Heart right ventricle (tissue), 16 donors: ENCODE data around the gene CACNA1C. TPM values are rescaled to one million over a fixed set of nuclear protein-coding genes. Genes with fewer than 3 reads are reported as not detected.

Source experiments
- ATAC-seq, 8 donors: fragments of 200-7000 bp; cut with Tn5 transposase; one replicate each; pipeline ENCODE4 v1.9.1; 2020; ENCODE audit warnings: mild to moderate bottlenecking in 8 of 8, moderate library complexity in 8 of 8, moderate number of reproducible peaks in 1 of 8
- DNase-seq, 2 donors: peaks; one replicate each; pipeline ENCODE4 v3.0.0-alpha.2; 2020
- H3K27ac ChIP-seq, 10 donors: fragments of 200-600 bp; sonication (generic) in 2 of 10; one replicate each; pipeline versions ENCODE4 v1.5.0 to v1.8.0; 2020 to 2022; ENCODE audit warnings: mild to moderate bottlenecking in 3 of 10
- H3K27me3 ChIP-seq, 7 donors: fragments of 200-600 bp; one replicate each; pipeline ENCODE4 v1.8.0; 2021 to 2022; ENCODE audit warnings: mild to moderate bottlenecking in 2 of 7
- H3K36me3 ChIP-seq, 9 donors: fragments of 200-600 bp; sonication (generic) in 1 of 9; one replicate each; pipeline versions ENCODE4 v1.5.0 to v1.8.0; 2020 to 2022; ENCODE audit warnings: mild to moderate bottlenecking in 2 of 9
- H3K4me1 ChIP-seq, 9 donors: fragments of 200-600 bp; sonication (generic) in 1 of 9; one replicate each; pipeline versions ENCODE4 v1.5.0 to v1.8.0; 2020 to 2022; ENCODE audit warnings: mild to moderate bottlenecking in 4 of 9
- H3K4me3 ChIP-seq, 10 donors: fragments of 200-600 bp; sonication (generic) in 2 of 10; one replicate each; pipeline versions ENCODE4 v1.5.0 to v1.8.0; 2020 to 2022; ENCODE audit warnings: mild to moderate bottlenecking in 7 of 10, moderate library complexity in 2 of 10
- H3K9me3 ChIP-seq, 11 donors: fragments of 200-600 bp in 10 of 11; sonication (generic) in 2 of 11; one replicate each; pipeline versions ENCODE4 v1.5.0 to v1.8.0; 2013 to 2022; ENCODE audit warnings: mild to moderate bottlenecking in 2 of 11, control low read depth in 1 of 11, moderate library complexity in 1 of 11
- CTCF ChIP-seq, 9 donors: fragments of 200-600 bp; sonication (generic) in 2 of 9; IDR thresholded peaks; one replicate each; pipeline versions ENCODE4 v1.5.0 to v1.8.0; 2021 to 2022; ENCODE audit warnings: antibody characterized with exemption in 9 of 9, mild to moderate bottlenecking in 5 of 9, moderate library complexity in 1 of 9
- WGBS, 2 donors: extraction: QIAGEN DNeasy Blood & Tissue Kit; methylation state at CpG; one replicate each; pipeline ENCODE4 v1.1.7; 2013; ENCODE audit warnings: inconsistent platforms in 1 of 2; 5-methylcytosine and 5-hydroxymethylcytosine counted together
- intact Hi-C, 10 donors: fragments of 100-400 bp; cut with DNase I; formaldehyde crosslinking; loops; one replicate each; pipeline versions ENCODE4 v1.11.1 to v1.14.2; 2022
- polyA plus RNA-seq, 2 donors: library from polyadenylated mRNA; stranded (reverse); fragments of 200-250 nt; gene quantifications; one replicate each; pipeline ENCODE4 v1.2.3, GENCODE V29; 2013
- total RNA-seq, 10 donors: library from RNA; stranded (reverse); fragmentation: NEBNext Ultra II Directional in 3 of 10; extraction: Animal tissue kit (Norgen Biotek cat#: 25700) in 3 of 10; gene quantifications; one replicate each; pipeline versions ENCODE4 v1.2.1 to v1.2.4, GENCODE V29; 2021 to 2023
- donor health status: Arrhythmogenic right ventricular cardiomyopathy.
- donor health status: ischemic (EF 13 %, LVEDD 7.1; RV severe dilation, severe dysfunction).
- donor health status: healthy with polysubstance abuse.
- donor health status: DM: no; HTN: yes; CAD: no.
- donor health status: DM: no; HTN: no; CAD: no.
- donor health status: ischemic (EF 25% LVEDD 6.9; RV normal size, moderate dysfunction).
- donor health status: ischemic (EF 25% LVEDD 5.7; RV mildly dilated, moderate dysfunction).
- donor health status: healthy.
- donor health status: DM: yes; HTN: yes; CAD: no.
- donor health status: Ischemic cardiomyopathy.
- donor health status: ischemic (EF 35%, LVEDD 5.7; RV mildly dilated, moderate dysfunction).
- donor health status: nonischemic (EF 11% LVEDD 7.7; RV severe dilation, severe dysfunction).
- donor health status: DM: yes; HTN: yes; CAD: no.
- donor health status: PGD.
- donor health status: ischemic (EF 29% LVEDD 5.4; RV normal size, mild dysfunction).
- donor health status: nonischemic (EF 23%, LVEDD 6.1; RV moderate dilation, normal function).

The CACNA1C gene
- total and polyA plus RNA-seq, 12 donors, result 19.1 to 222 (median 183) TPM

DNA sequence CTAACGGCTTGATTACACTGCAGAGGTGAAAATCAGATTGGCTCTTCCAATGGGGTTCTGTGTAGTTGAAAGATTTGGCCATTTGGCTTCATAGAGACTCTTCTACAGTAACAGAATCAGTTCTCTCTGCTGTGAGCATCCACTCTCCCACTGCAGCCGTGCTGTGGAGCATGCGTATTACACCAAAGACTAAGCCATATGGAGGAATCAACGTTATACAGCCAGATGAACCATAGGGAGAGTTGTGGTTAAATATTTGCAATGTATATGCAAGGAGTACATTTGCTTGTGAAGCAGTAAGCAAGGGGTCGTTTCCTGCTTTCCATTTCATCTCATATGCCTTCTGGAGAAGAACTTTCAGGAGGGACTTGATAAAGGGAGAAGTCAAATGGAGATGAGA lies 410.9 kb downstream of the CACNA1C start:
- 81 to 90% methylated on average over 5 of the region's 5 CpGs for WGBS, 2 donors
- DNase-seq (no peak), ATAC-seq (no peak)
- intact Hi-C loops, result no loop called here
- Histone ChIP-seq H3K4me3 (no peak overlapping the region), H3K4me1 (peaks cover 0 to 10% (median 2%) of the 10 kb centered on the region in 9 donors), H3K9me3 (no peaks in the 10 kb centered on the region), H3K27me3 (no peaks in the 10 kb centered on the region), H3K27ac (no peak overlapping the region), H3K36me3 (peaks cover 0 to 69% (median 3%) of the 10 kb centered on the region in 9 donors)
- no peak for TF ChIP-seq CTCF (IDR thresholded peaks at IDR 0.05)

DNA sequence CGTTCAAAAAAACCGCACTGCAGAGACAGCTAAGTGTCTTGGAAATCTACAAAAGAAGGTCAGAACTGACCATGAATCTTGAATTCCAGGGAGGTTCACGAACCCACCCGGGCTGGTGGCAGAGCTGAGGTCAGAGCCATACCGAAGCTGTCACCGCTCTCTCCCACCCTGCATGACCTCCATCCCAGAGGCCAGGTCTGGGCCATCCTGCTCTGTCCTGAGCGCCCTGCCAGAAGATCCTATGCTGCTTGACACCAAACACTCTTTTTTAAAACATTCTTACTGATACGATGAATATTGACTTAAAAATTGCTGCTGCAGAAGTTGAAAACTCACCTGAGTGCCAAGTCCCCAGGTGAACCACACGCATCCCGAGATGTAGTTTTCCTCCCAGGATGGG lies 412.9 kb downstream of the CACNA1C start:
- H3K4me1 ChIP-seq, result peaks cover 0 to 6% (median 0%) of the 10 kb centered on the region in 9 donors
- no peak overlapping the region for H3K27ac ChIP-seq
- no peak overlapping the region for H3K4me3 ChIP-seq
- TF ChIP-seq CTCF (IDR thresholded peaks at IDR 0.05), result no peak
- H3K9me3 ChIP-seq, result no peaks in the 10 kb centered on the region
- intact Hi-C loops, result no loop called here
- ATAC-seq, result no peak
- WGBS, 2 donors, result 87 to 92% methylated on average over 10 of the region's 10 CpGs
- H3K27me3 ChIP-seq, result no peaks in the 10 kb centered on the region
- peaks cover 0 to 63% (median 2%) of the 10 kb centered on the region in 9 donors for H3K36me3 ChIP-seq
- DNase-seq, result no peak

DNA sequence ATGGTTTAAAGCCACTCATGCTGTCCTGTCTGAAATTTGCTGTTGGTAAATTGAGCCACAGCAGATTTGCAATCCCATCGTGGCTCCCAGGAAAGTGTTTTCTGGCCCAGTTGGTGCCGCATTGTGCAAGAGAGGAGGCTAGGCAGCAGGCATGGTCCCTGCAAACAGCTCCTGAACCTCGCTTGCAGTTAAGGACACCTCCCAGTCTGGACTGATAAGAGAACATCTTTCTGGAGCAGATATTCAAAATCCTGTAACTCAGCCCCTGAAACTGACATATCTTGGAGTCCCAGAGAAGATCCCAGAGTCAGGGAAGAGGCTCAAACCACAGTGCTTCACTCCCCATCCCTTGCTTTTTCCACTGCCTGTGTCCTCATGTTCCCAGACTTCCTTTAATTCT lies 413.4 kb downstream of the CACNA1C start:
- intact Hi-C loops, result no loop called here
- H3K27ac ChIP-seq, result no peak overlapping the region
- WGBS, 2 donors, result 72 to 74% methylated on average over 3 of the region's 3 CpGs
- peaks cover 0 to 57% (median 0%) of the 10 kb centered on the region in 9 donors for H3K36me3 ChIP-seq
- no peak for TF ChIP-seq CTCF (IDR thresholded peaks at IDR 0.05)
- no peak overlapping the region for H3K4me3 ChIP-seq
- H3K27me3 ChIP-seq, result no peaks in the 10 kb centered on the region
- no peak for DNase-seq
- H3K4me1 ChIP-seq, result peaks cover 0 to 6% (median 0%) of the 10 kb centered on the region in 9 donors
- H3K9me3 ChIP-seq, result no peaks in the 10 kb centered on the region
- no peak for ATAC-seq

DNA sequence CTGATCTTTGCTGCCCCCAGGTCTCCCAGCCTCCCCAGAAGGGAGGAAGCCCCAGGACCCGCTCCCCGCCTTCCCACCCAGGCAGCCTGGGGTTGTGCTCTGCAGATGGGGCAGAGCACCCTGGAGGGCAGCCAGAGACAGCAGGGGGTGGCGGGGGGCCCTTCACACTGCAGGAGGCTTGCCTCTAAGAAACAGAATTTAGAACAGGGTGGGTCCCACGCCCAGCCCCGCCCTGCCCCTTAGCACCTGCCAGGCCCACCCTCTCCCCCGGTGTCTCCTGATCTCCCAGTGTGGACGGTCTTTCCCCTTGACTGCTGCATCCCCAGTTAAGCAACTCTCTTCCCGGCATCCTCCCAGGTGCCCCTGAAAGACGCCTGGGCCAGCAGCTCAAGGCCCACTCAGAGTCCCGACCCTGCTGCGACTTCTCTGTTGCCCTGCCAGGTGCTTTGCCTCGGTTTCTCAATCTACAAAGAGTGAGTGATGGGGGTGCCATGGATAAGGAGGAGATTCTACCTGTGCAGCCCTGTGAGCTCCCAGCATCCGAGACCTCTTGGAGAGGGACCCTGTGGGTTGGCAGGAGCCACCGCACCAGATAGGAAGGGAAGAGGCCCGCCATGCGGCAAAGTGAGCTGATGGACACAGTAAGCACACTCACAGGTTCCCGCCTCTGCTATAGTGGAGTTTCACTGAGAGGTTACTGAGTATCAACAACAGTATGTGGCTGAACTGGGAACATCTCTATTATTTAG lies 414.8 kb downstream of the CACNA1C start:
- Histone ChIP-seq H3K9me3 (no peaks in the 10 kb centered on the region), H3K4me1 (peaks cover 0 to 6% (median 0%) of the 10 kb centered on the region in 9 donors), H3K27ac (no peak overlapping the region), H3K36me3 (peaks cover 0 to 46% (median 0%) of the 10 kb centered on the region in 9 donors), H3K27me3 (no peaks in the 10 kb centered on the region), H3K4me3 (no peak overlapping the region)
- 97 to 98% methylated on average over 17 of the region's 17 CpGs for WGBS, 2 donors
- ATAC-seq (peak in 2 of 8 donors; percentile 5 to 48), DNase-seq (no peak)
- intact Hi-C loops, result no loop called here
- no peak for TF ChIP-seq CTCF (IDR thresholded peaks at IDR 0.05)
